ENCODE measurements around the gene LCN15. TPM values are rescaled to one million over a fixed set of nuclear protein-coding genes. Genes with fewer than 3 reads are reported as not detected.

LCN15 gene
- total RNA-seq, 1 experiment from 2014 or later: not detected

DNA sequence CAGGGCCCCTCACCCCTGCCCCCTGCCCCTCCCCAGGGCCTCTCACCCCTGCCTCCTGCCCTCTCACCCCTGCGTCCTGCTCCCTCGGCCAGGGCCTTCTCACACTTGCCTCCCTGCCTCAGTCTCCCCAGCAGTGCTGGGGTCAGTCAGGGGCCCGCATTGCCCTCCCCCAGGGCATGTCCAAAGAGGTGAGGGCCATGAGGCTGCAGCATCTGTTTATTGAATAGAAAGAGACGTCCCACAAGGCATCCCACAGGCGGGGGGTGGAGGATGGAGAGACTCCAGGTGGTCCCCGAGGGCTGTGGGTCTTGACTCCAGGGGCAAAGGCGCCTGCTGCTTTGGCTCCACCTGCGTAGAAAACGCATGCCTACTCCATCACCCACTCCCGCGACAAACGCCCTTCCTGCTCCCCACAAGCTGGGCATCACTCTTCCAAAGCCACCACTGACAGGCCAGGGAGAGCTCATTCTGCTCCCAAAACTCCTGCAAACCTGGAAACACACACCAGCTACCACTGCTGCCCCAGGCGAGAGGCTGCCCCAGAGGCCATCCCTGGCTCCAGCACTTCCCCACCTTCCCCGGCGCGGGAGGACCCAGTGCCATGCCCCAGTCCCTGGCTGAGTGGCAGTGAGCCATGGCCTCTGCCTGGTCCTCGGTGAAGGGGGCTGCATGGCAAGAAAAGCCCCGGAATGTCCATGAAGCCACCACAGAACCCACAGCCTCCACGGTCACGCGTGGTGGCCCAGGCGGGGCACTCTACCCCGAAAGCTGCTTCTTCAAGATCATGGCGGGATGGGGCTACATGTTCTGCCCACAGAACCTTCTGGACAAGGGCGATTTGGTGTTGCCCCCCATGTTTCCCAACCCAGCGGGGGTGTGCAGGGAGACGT, 4.6 kb downstream of the LCN15 start:
- no peak overlapping the region for H2BK20ac ChIP-seq (ENCODE audit: low read depth, low read length, poor library complexity, severe bottlenecking)
- no peaks in the 10 kb centered on the region for H3K79me2 ChIP-seq (ENCODE audit: insufficient read depth, low read length)
- H3K9me3 ChIP-seq (ENCODE audit: control insufficient read depth, low read depth, low read length): no peaks in the 10 kb centered on the region
- Mint-ChIP-seq H3K27me3 (ENCODE audit: low read depth) (peaks cover 2% of the 10 kb centered on the region; the same call in 1 of the 2 replicates), H3K9me3 (peaks cover 9 to 11% of the 10 kb centered on the region in 2 experiments; a peak in 4 of 5 replicates), H3K4me1 (peaks cover 12 to 28% of the 10 kb centered on the region in 2 experiments; a peak in 3 of 4 replicates), H3K36me3 (ENCODE audit: insufficient read depth in 1 of 3, low read depth in 3 of 3) (peaks cover 2 to 9% (median 2%) of the 10 kb centered on the region in 3 experiments; a peak in 4 of 7 replicates), H3K4me3 (peak overlapping the region in 1 of 2 experiments; percentile 40; a peak in 1 of 5 replicates), H3K27ac (peak overlapping the region in 1 of 3 experiments; percentile 74; a peak in 1 of 7 replicates)
- no peak overlapping the region for H3K4me2 ChIP-seq (ENCODE audit: insufficient read depth, insufficient read length, low read length)
- no peak overlapping the region for H4K91ac ChIP-seq (ENCODE audit: insufficient read length, low read depth, low read length)
- TF ChIP-seq, protein P1, sequence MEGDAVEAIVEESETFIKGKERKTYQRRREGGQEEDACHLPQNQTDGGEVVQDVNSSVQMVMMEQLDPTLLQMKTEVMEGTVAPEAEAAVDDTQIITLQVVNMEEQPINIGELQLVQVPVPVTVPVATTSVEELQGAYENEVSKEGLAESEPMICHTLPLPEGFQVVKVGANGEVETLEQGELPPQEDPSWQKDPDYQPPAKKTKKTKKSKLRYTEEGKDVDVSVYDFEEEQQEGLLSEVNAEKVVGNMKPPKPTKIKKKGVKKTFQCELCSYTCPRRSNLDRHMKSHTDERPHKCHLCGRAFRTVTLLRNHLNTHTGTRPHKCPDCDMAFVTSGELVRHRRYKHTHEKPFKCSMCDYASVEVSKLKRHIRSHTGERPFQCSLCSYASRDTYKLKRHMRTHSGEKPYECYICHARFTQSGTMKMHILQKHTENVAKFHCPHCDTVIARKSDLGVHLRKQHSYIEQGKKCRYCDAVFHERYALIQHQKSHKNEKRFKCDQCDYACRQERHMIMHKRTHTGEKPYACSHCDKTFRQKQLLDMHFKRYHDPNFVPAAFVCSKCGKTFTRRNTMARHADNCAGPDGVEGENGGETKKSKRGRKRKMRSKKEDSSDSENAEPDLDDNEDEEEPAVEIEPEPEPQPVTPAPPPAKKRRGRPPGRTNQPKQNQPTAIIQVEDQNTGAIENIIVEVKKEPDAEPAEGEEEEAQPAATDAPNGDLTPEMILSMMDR (conservative IDR thresholded peaks at IDR 0.05): no peak
- H3T11ph ChIP-seq (ENCODE audit: low read length): no peak overlapping the region
- no peak overlapping the region for H3K56ac ChIP-seq (ENCODE audit: insufficient read length, low read depth, low read length)
- no CpG with 5 or more reads among the region's 27 CpGs for WGBS (ENCODE audit: extremely low coverage, insufficient read length, low lambda C conversion rate)
- no peak overlapping the region for H4K5ac ChIP-seq (ENCODE audit: insufficient read length, low read depth, low read length)
- no peak overlapping the region for H2BK5ac ChIP-seq (ENCODE audit: insufficient read length, low read length)
- no peaks in the 10 kb centered on the region for H3K23me2 ChIP-seq (ENCODE audit: insufficient read length, low read depth, low read length, poor library complexity, severe bottlenecking)
- H3K9ac ChIP-seq (ENCODE audit: extremely low read depth, insufficient read length, low read length): no peak overlapping the region
- no peak overlapping the region for H3K27ac ChIP-seq (ENCODE audit: insufficient read length, low read depth, low read length)
- no peak overlapping the region for H3K14ac ChIP-seq (ENCODE audit: insufficient read depth, low read length)
- H2BK120ac ChIP-seq (ENCODE audit: low read depth, low read length, poor library complexity, severe bottlenecking): no peak overlapping the region
- no peak overlapping the region for H3K18ac ChIP-seq (ENCODE audit: insufficient read length, low read depth, low read length)
- H2AK5ac ChIP-seq (ENCODE audit: insufficient read length, low read length): no peak overlapping the region
- no peaks in the 10 kb centered on the region for H3K27me3 ChIP-seq (ENCODE audit: insufficient read depth, low read length)
- H3K23ac ChIP-seq (ENCODE audit: insufficient read length, low read depth, low read length): no peak overlapping the region
- H3K4me1 ChIP-seq (ENCODE audit: insufficient read depth, low read length): no peaks in the 10 kb centered on the region
- no peak overlapping the region for H2BK15ac ChIP-seq (ENCODE audit: low read depth, low read length)
- no peaks in the 10 kb centered on the region for H4K20me1 ChIP-seq (ENCODE audit: control insufficient read depth, insufficient read depth, insufficient read length)
- no peak overlapping the region for H4K8ac ChIP-seq (replicated peaks; ENCODE audit: insufficient read length, low read depth, low read length)
- no peak overlapping the region for H2AFZ ChIP-seq (ENCODE audit: low read length)
- no peak overlapping the region for H3K4ac ChIP-seq (ENCODE audit: low read depth, low read length)
- DNase-seq: peak; percentile 33
- H2BK12ac ChIP-seq (ENCODE audit: insufficient read length, low read depth, low read length): no peak overlapping the region
- no peaks in the 10 kb centered on the region for H3K79me1 ChIP-seq (ENCODE audit: insufficient read depth, low read depth, low read length, poor library complexity, severe bottlenecking)
